AG09309 (cell line): ENCODE measurements around the gene MANF.
"Not testable (repeated sequence)": the region's sequence is repeated elsewhere in the genome, so short reads cannot be mapped to it uniquely, and the experiment has no call there.

Source experiments
- DNase-seq: peaks from one replicate; pipeline ENCODE4 v3.0.0-alpha.2; 2010; ENCODE audit warnings: low read depth
- H3K4me3 ChIP-seq: 2 replicates; pipeline ENCODE4 v1.5.1; 2011; ENCODE audit warnings: mild to moderate bottlenecking, low read depth, low read length, moderate library complexity; ENCODE audit not compliant: control insufficient read depth
- TF ChIP-seq, protein P1 (sequence below): IDR thresholded peaks from 2 replicates; pipeline ENCODE4 v1.5.1; 2011; ENCODE audit warnings: mild to moderate bottlenecking, low read depth, low read length, inconsistent platforms; ENCODE audit not compliant: insufficient read depth, control insufficient read depth; ENCODE audit errors: missing control alignments

MANF gene

DNA sequence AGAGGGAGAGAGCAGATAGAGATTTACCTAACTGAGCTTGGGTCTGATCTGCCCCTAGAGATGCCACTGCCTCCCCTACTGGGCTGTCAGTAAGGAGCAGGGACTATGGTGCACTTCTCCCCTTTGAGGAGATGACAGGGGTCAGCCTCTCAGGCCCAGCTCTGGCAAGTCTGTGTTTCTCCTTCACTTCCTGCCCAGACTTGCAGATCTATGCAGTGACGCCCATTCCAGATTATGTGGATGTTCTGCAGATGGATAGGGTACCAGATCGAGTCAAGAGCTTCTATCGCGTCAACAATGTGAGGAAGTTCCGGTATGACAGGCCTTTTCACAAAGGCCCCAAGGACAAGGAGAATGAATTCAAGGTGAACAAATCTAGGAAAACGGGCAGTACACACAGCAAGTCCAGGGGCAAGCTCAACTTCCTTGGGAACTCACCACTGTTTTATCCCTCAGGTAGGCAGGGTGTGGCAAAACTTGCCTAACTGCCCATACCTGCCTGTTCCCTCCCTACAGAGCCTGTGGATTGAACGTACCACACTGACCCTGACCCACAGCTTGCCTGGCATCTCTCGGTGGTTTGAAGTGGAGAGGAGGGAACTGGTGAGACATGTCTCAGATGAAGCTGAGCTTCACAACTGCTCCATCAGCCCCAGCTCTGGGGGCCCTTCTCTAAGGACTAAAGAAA is 29.1 kb upstream of the MANF start:
- no peak overlapping the region for H3K4me3 ChIP-seq
- TF ChIP-seq, protein P1, sequence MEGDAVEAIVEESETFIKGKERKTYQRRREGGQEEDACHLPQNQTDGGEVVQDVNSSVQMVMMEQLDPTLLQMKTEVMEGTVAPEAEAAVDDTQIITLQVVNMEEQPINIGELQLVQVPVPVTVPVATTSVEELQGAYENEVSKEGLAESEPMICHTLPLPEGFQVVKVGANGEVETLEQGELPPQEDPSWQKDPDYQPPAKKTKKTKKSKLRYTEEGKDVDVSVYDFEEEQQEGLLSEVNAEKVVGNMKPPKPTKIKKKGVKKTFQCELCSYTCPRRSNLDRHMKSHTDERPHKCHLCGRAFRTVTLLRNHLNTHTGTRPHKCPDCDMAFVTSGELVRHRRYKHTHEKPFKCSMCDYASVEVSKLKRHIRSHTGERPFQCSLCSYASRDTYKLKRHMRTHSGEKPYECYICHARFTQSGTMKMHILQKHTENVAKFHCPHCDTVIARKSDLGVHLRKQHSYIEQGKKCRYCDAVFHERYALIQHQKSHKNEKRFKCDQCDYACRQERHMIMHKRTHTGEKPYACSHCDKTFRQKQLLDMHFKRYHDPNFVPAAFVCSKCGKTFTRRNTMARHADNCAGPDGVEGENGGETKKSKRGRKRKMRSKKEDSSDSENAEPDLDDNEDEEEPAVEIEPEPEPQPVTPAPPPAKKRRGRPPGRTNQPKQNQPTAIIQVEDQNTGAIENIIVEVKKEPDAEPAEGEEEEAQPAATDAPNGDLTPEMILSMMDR: no peak
- DNase-seq: no peak

DNA sequence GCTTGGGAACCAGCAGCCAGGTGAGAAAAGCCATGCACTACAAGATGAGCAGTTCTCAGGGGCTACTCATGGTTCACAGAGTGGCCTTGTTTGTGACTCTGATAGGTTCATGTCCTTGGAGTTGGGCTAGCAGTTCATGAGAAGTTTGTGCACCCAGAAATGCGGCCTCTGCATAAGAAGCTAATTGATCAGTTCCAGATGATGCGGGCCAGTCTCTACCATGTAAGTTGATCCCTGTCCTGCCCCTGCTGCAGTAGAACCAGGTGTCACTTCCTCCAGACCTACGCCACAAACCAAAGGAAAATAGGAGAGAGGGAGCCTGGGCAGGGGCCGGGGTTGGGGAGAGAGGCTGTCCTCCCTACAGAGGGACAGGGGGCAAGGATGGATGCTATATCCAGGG is 27.2 kb upstream of the MANF start:
- TF ChIP-seq, protein P1: no peak
- no peak overlapping the region for H3K4me3 ChIP-seq
- no peak for DNase-seq

DNA sequence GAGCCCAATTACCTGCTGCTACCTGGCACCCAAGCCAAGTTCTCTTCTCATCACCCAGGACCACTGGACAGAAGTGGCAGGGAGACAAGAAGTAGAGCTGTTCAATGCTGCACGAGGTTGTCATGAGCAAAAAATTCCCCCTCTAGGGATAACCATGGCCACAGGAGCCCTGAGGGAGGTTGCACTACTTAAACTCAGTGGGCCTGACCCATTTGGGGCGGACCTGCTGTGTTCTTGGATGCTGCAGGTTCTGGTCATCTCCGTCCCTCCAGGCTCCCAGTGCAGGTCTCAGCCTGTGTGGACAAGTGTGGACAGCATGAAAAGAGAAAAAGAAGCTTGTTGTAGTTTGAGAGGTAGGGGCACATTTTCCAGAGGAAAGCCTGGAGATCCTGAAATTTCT is 26.1 kb upstream of the MANF start:
- DNase-seq: no peak
- no peak overlapping the region for H3K4me3 ChIP-seq
- TF ChIP-seq, protein P1: no peak

DNA sequence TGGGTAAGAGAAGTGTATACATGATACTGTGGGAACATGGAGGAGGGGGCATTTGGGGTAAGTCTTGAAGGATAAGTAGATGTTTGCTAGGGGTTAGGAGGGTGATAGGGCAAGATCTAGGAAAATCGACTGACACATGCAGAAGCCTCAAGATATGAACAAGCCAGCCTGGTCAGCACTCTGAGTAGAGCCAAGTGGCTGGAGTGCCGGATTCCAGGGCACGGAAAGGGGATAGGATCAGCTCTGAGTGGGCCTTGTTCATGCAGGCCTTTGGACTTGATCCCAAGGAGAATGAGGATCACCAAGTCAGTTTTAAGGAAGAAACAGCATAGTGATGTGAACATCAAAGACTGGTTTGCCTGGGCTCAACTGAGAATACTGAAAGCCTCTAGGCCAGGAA is 24.3 kb upstream of the MANF start:
- H3K4me3 ChIP-seq: no peak overlapping the region
- no peak for DNase-seq
- TF ChIP-seq, protein P1: no peak

DNA sequence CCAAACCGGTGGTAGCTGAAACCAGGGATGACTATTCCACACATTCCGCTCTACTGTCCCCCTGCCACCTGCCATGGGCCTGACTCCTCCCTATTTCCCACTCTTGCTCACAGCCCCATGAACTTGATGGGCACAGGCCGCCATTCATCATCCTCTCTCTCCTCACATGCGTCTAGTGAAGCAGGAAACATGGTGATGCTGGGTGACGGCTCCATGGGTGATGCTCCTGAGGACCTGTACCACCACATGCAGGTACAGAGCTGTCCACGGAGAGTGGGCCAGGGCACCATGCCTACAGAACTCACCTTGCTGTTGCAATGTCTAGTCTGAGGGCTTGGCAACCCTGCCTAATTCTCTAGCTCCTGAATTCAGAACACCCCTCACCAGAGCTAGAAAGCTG is 23.3 kb upstream of the MANF start:
- TF ChIP-seq, protein P1: no peak
- DNase-seq: no peak
- H3K4me3 ChIP-seq: no peak overlapping the region

DNA sequence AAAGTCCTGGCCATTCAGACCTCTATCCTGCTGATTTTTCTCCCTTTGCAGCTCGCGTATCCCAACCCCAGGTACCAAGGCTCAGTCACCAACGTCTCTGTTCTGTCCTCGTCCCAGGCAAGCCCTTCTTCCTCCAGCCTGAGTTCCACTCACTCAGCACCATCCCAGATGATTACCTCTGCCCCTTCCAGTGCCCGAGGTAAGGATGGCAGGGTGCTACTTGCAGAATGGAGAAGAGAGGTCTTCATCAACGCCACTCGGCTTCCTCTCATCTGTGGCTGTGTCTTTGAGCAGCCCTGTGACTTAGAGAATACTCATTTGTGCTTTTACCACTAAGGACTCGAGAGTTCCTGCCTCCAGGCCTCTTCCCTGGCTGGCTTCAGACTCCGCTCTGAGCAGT is 22.6 kb upstream of the MANF start:
- no peak for DNase-seq
- H3K4me3 ChIP-seq: no peak overlapping the region
- TF ChIP-seq, protein P1: no peak

DNA sequence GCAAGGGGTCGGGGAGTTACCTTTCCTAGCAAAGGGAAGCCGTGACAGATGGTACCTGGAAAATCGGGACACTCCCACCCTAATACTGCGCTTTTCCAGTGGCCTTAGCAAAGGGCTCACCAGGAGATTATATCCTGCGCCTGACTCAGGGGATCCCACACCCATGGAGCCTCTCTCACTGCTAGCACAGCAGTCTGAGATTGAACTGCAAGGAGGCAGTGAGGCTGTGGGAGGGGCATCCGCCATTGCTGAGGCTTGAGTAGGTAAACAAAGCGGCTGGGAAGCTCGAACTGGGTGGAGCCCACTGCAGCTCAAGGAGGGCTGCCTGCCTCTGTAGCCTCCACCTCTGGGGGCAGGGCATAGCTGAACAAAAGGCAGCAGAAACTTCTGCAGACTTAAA is 16.8 kb upstream of the MANF start:
- DNase-seq, H3K4me3 ChIP-seq: not testable (repeated sequence)
